IPS-15b (cell line): ENCODE results near the gene TBC1D22A.

Source experiments
- H3K27me3 ChIP-seq: one replicate; pipeline ENCODE4 v1.6.1; 2013; ENCODE audit warnings: low read length; ENCODE audit not compliant: control insufficient read depth, insufficient read depth
- H3K36me3 ChIP-seq: one replicate; pipeline ENCODE4 v1.6.1; 2013; ENCODE audit warnings: low read length; ENCODE audit not compliant: control insufficient read depth, insufficient read depth
- H3K4me1 ChIP-seq: one replicate; pipeline ENCODE4 v1.6.1; 2013; ENCODE audit warnings: mild to moderate bottlenecking, low read length; ENCODE audit not compliant: control insufficient read depth, insufficient read depth
- H3K4me3 ChIP-seq: one replicate; pipeline ENCODE4 v1.5.1; 2013; ENCODE audit warnings: low read depth, low read length
- H3K9ac ChIP-seq: one replicate; pipeline ENCODE4 v1.6.1; 2013; ENCODE audit warnings: low read depth, mild to moderate bottlenecking, low read length
- H3K9me3 ChIP-seq: one replicate; pipeline ENCODE4 v1.6.1; 2013; ENCODE audit warnings: mild to moderate bottlenecking, low read length; ENCODE audit not compliant: control insufficient read depth, insufficient read depth

Gene TBC1D22A

DNA sequence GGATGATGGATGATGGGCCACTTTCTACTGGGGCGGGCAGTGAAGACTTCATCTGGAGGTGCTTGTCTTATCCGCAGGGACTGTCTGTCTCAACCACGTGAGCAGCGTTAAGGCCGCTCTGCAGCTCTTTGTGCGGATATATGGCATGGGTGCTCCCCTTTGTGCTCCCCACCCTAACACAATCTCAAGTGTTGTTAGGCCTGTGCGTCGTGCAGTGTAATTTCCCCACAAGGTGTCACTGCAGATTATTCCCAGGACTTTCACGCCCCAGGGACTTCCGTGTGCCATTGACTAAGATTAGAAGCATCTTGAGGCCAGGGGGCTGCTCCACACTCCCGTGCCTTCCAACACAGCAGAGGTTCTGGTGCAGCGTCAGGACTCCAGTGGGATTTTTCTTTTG, 65.3 kb downstream of the TBC1D22A start:
- H3K36me3 ChIP-seq: peaks cover 21% of the 10 kb centered on the region
- H3K9ac ChIP-seq: no peak overlapping the region
- H3K27me3 ChIP-seq: no peaks in the 10 kb centered on the region
- no peak overlapping the region for H3K4me3 ChIP-seq
- H3K4me1 ChIP-seq: peaks cover 7% of the 10 kb centered on the region
- H3K9me3 ChIP-seq: no peaks in the 10 kb centered on the region

DNA sequence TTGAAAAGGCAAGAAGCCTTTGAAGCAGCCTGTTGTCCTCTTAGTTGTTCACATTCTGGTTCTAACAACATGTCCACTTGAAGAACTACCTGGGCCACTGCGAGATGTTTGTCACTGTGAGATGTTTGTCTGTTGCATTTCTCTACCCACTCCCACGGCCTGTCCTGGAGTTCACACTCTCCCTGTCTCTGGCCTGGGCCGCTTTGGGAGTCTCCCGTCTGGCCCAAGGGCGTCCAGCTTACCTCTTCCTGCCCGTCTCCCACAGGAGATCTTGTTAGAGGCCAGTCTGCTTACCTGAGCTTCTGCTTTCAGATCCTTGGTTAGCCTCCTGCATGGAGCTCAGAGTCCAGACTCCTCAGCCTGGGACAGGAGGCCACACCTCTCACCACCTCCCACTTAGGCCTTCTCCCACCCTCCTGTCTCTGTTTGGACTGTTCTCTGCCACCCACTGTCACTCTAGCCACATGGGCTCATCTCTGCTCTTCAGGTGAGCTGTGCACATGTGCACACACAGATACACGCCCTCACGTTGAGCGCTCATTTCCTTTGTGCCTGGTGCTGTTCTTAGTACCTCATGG, 66.0 kb downstream of the TBC1D22A start:
- Histone ChIP-seq H3K4me1 (peaks cover 7% of the 10 kb centered on the region), H3K27me3 (no peaks in the 10 kb centered on the region), H3K36me3 (peaks cover 21% of the 10 kb centered on the region), H3K9ac (no peak overlapping the region), H3K9me3 (no peaks in the 10 kb centered on the region), H3K4me3 (no peak overlapping the region)

- Histone ChIP-seq H3K9ac (no peak overlapping the region), H3K4me3 (no peak overlapping the region), H3K4me1 (peaks cover 7% of the 10 kb centered on the region), H3K9me3 (no peaks in the 10 kb centered on the region), H3K36me3 (peaks cover 15% of the 10 kb centered on the region), H3K27me3 (no peaks in the 10 kb centered on the region)
These were observed 66.9 kb downstream of the TBC1D22A start for GRCh38 chr22:46829117-46829891.

- H3K36me3 ChIP-seq: peaks cover 19% of the 10 kb centered on the region
- no peak overlapping the region for H3K4me3 ChIP-seq
- H3K9me3 ChIP-seq: no peaks in the 10 kb centered on the region
- H3K27me3 ChIP-seq: no peaks in the 10 kb centered on the region
- peaks cover 7% of the 10 kb centered on the region for H3K4me1 ChIP-seq
- H3K9ac ChIP-seq: no peak overlapping the region
These were observed 67.7 kb downstream of the TBC1D22A start for GRCh38 chr22:46829941-46830715.

DNA sequence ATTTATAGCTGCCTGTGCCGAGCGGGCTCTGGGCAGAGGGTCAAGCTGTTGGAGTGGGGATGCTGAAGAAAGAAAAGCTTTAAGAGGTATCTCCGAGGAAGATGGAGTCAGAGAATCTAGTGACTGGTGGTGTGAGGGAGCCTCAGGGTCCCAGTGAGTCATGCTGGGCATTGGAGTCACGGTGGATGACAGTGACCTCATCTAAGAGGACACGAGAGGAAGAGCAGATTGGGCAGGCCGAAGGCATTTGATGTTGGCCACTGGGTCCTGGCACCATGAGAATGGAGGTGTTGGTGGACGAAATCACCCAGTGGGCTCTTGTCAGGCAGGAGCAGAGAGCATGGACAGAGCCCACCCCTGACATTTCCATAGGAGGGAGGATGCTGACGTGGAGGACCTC, 68.4 kb downstream of the TBC1D22A start:
- H3K27me3 ChIP-seq: no peaks in the 10 kb centered on the region
- H3K9me3 ChIP-seq: no peaks in the 10 kb centered on the region
- peaks cover 19% of the 10 kb centered on the region for H3K36me3 ChIP-seq
- H3K9ac ChIP-seq: no peak overlapping the region
- peaks cover 7% of the 10 kb centered on the region for H3K4me1 ChIP-seq
- H3K4me3 ChIP-seq: no peak overlapping the region

GRCh38 chr22:46833228-46833627, 70.8 kb downstream of the TBC1D22A start:
- H3K36me3 ChIP-seq: peaks cover 14% of the 10 kb centered on the region
- no peaks in the 10 kb centered on the region for H3K9me3 ChIP-seq
- no peak overlapping the region for H3K4me3 ChIP-seq
- no peaks in the 10 kb centered on the region for H3K27me3 ChIP-seq
- H3K9ac ChIP-seq: no peak overlapping the region
- peaks cover 7% of the 10 kb centered on the region for H3K4me1 ChIP-seq

DNA sequence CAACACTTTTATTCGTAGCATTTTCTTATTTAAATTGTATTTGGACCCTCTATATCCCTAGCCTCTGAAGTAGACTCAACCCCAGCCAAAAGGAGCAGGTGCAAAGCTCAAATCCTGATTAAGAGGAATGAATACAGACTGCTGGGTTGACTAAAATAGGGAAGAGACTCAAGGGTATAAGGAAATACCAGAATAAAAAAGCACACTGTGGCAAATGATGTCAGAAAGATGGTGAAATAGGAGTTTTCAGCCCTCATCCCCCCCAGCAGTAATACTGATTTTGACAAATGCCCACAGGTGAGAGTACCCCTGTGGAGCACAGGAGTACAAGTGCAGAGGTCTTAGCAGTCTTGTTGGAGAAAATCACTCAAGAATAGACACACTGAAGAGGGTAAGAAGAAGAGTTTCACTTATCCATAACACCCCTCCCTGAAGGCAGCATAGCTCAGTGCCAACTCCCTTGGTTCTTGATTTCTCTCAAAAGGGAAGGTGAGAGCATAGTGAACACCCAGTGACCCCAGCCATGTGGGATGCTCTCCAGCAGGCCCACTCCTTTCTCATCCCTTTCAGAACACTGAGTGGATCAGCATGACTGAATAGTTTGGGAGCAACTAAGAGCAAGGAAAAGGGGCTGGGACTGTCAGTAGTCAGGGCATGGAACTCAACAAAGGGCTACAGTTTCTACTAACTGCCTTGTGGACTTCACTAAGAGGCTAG, 71.7 kb downstream of the TBC1D22A start:
- Histone ChIP-seq H3K36me3 (peaks cover 8% of the 10 kb centered on the region), H3K9me3 (no peaks in the 10 kb centered on the region), H3K4me3 (no peak overlapping the region), H3K27me3 (no peaks in the 10 kb centered on the region), H3K4me1 (peaks cover 1% of the 10 kb centered on the region), H3K9ac (no peak overlapping the region)

GRCh38 chr22:46835288-46835687, 72.8 kb downstream of the TBC1D22A start:
- H3K4me1 ChIP-seq: no peaks in the 10 kb centered on the region
- peaks cover 6% of the 10 kb centered on the region for H3K36me3 ChIP-seq
- H3K9ac ChIP-seq: no peak overlapping the region
- H3K4me3 ChIP-seq: no peak overlapping the region
- no peaks in the 10 kb centered on the region for H3K9me3 ChIP-seq
- H3K27me3 ChIP-seq: no peaks in the 10 kb centered on the region

- Histone ChIP-seq H3K9me3 (no peaks in the 10 kb centered on the region), H3K4me1 (no peaks in the 10 kb centered on the region), H3K36me3 (peaks cover 4% of the 10 kb centered on the region), H3K27me3 (no peaks in the 10 kb centered on the region), H3K9ac (no peak overlapping the region), H3K4me3 (no peak overlapping the region)
These were observed 73.2 kb downstream of the TBC1D22A start for GRCh38 chr22:46835693-46836092.

DNA sequence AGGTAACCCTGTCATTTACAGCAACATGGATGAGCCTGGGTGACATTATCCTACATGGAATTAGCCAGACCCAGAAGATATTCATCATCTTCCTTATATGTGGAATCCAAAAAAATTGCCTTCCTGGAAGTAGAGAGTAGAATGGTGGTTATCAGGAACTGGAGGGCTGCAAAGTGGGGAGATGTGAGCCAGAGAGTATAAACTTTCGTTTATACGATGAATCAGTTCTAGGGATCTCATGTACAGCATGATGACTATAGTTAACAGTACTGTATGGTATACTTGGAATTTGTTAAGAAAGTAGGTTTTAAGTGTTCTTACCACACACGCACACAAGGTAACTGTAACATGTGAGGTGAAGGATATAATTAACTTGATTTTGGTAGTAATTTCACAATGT, 79.1 kb downstream of the TBC1D22A start:
- H3K27me3 ChIP-seq: no peaks in the 10 kb centered on the region
- H3K9me3 ChIP-seq: no peaks in the 10 kb centered on the region

GRCh38 chr22:46842606-46843005, 80.2 kb downstream of the TBC1D22A start:
- no peaks in the 10 kb centered on the region for H3K27me3 ChIP-seq
- no peaks in the 10 kb centered on the region for H3K9me3 ChIP-seq
- H3K4me1 ChIP-seq: no peaks in the 10 kb centered on the region
- H3K4me3 ChIP-seq: no peak overlapping the region
- H3K36me3 ChIP-seq: no peaks in the 10 kb centered on the region
- H3K9ac ChIP-seq: no peak overlapping the region

More for the DNA sequence above, 79.1 kb downstream of the TBC1D22A start:
- no peak overlapping the region for H3K9ac ChIP-seq
- no peak overlapping the region for H3K4me3 ChIP-seq
- H3K36me3 ChIP-seq: no peaks in the 10 kb centered on the region
- no peaks in the 10 kb centered on the region for H3K4me1 ChIP-seq
